ENCODE data around the gene TMEM123.
"Not testable (repeated sequence)": the region's sequence is repeated elsewhere in the genome, so short reads cannot be mapped to it uniquely, and the experiment has no call there.

TMEM123 gene

GRCh38 chr11:102447941-102448868 is 4.4 kb downstream of the TMEM123 start:
- Histone ChIP-seq H3K27me3 (ENCODE audit: insufficient read depth, low read length, poor library complexity, severe bottlenecking) (peaks cover 8% of the 10 kb centered on the region), H2AFZ (ENCODE audit: low read length) (no peak overlapping the region), H4K20me1 (ENCODE audit: insufficient read depth, low read length, poor library complexity, severe bottlenecking) (peaks cover 76% of the 10 kb centered on the region), H3K9me2 (replicated peaks; ENCODE audit: low read depth, low read length) (no peaks in the 10 kb centered on the region), H3K4me1 (ENCODE audit: insufficient read depth, low read length, poor library complexity, severe bottlenecking) (peaks cover 62% of the 10 kb centered on the region), H3K4me3 (ENCODE audit: low read length, poor library complexity, severe bottlenecking) (peak overlapping the region; percentile 96), H3K4me2 (ENCODE audit: low read depth, low read length, poor library complexity, severe bottlenecking) (peak overlapping the region; percentile 96), H3K36me3 (ENCODE audit: insufficient read depth, low read length) (peaks cover 47% of the 10 kb centered on the region), H3K9ac (ENCODE audit: low read depth, low read length, poor library complexity, severe bottlenecking) (peak overlapping the region; percentile 98), H3K79me2 (ENCODE audit: insufficient read depth, low read length) (peaks cover 93% of the 10 kb centered on the region), H3F3A (ENCODE audit: low read depth) (peaks cover 2% of the 10 kb centered on the region), H3K9me3 (ENCODE audit: insufficient read depth, low read depth, low read length) (no peaks in the 10 kb centered on the region)
- no peak for TF ChIP-seq EZH2phosphoT487 (IDR thresholded peaks at IDR 0.05; ENCODE audit: borderline replicate concordance)
- no peak for TF ChIP-seq CTCF (conservative IDR thresholded peaks at IDR 0.05; ENCODE audit: low read length)

- H3K9me3 ChIP-seq (ENCODE audit: insufficient read depth, low read depth, low read length), result no peaks in the 10 kb centered on the region
- H4K20me1 ChIP-seq (ENCODE audit: insufficient read depth, low read length, poor library complexity, severe bottlenecking), result peaks cover 76% of the 10 kb centered on the region
- peak overlapping the region; percentile 96 for H3K4me2 ChIP-seq (ENCODE audit: low read depth, low read length, poor library complexity, severe bottlenecking)
- peaks cover 5% of the 10 kb centered on the region for H3K27me3 ChIP-seq (ENCODE audit: insufficient read depth, low read length, poor library complexity, severe bottlenecking)
- no peak for TF ChIP-seq CTCF (conservative IDR thresholded peaks at IDR 0.05; ENCODE audit: low read length)
- TF ChIP-seq EZH2phosphoT487 (IDR thresholded peaks at IDR 0.05; ENCODE audit: borderline replicate concordance), result no peak
- peaks cover 47% of the 10 kb centered on the region for H3K36me3 ChIP-seq (ENCODE audit: insufficient read depth, low read length)
- H3F3A ChIP-seq (ENCODE audit: low read depth), result no peaks in the 10 kb centered on the region
- H3K9ac ChIP-seq (ENCODE audit: low read depth, low read length, poor library complexity, severe bottlenecking), result peak overlapping the region; percentile 22
- H3K9me2 ChIP-seq (replicated peaks; ENCODE audit: low read depth, low read length), result no peaks in the 10 kb centered on the region
- peak overlapping the region; percentile 96 for H3K4me3 ChIP-seq (ENCODE audit: low read length, poor library complexity, severe bottlenecking)
- H3K79me2 ChIP-seq (ENCODE audit: insufficient read depth, low read length), result peaks cover 99% of the 10 kb centered on the region
- H2AFZ ChIP-seq (ENCODE audit: low read length), result no peak overlapping the region
- peaks cover 59% of the 10 kb centered on the region for H3K4me1 ChIP-seq (ENCODE audit: insufficient read depth, low read length, poor library complexity, severe bottlenecking)
Measured at GRCh38 chr11:102447193-102447592, 5.4 kb downstream of the TMEM123 start.

- H3K9me3 ChIP-seq (ENCODE audit: insufficient read depth, low read depth, low read length), result no peaks in the 10 kb centered on the region
- peaks cover 59% of the 10 kb centered on the region for H3K4me1 ChIP-seq (ENCODE audit: insufficient read depth, low read length, poor library complexity, severe bottlenecking)
- TF ChIP-seq CTCF (conservative IDR thresholded peaks at IDR 0.05; ENCODE audit: low read length) (no peak), EZH2phosphoT487 (IDR thresholded peaks at IDR 0.05; ENCODE audit: borderline replicate concordance) (no peak)
- peaks cover 47% of the 10 kb centered on the region for H3K36me3 ChIP-seq (ENCODE audit: insufficient read depth, low read length)
- H2AFZ ChIP-seq (ENCODE audit: low read length), result no peak overlapping the region
- peaks cover 99% of the 10 kb centered on the region for H3K79me2 ChIP-seq (ENCODE audit: insufficient read depth, low read length)
- peak overlapping the region; percentile 22 for H3K9ac ChIP-seq (ENCODE audit: low read depth, low read length, poor library complexity, severe bottlenecking)
- no peaks in the 10 kb centered on the region for H3F3A ChIP-seq (ENCODE audit: low read depth)
- H3K4me3 ChIP-seq (ENCODE audit: low read length, poor library complexity, severe bottlenecking), result peak overlapping the region; percentile 96
- no peaks in the 10 kb centered on the region for H3K27me3 ChIP-seq (ENCODE audit: insufficient read depth, low read length, poor library complexity, severe bottlenecking)
- peak overlapping the region; percentile 96 for H3K4me2 ChIP-seq (ENCODE audit: low read depth, low read length, poor library complexity, severe bottlenecking)
- peaks cover 76% of the 10 kb centered on the region for H4K20me1 ChIP-seq (ENCODE audit: insufficient read depth, low read length, poor library complexity, severe bottlenecking)
- no peaks in the 10 kb centered on the region for H3K9me2 ChIP-seq (replicated peaks; ENCODE audit: low read depth, low read length)
Measured at GRCh38 chr11:102446606-102447005, 6.0 kb downstream of the TMEM123 start.

GRCh38 chr11:102444693-102445092 is 7.9 kb downstream of the TMEM123 start:
- H3K9me2 ChIP-seq (replicated peaks; ENCODE audit: low read depth, low read length); H2AFZ ChIP-seq (ENCODE audit: low read length); H3K27me3 ChIP-seq (ENCODE audit: insufficient read depth, low read length, poor library complexity, severe bottlenecking); H3F3A ChIP-seq (ENCODE audit: low read depth); H3K9ac ChIP-seq (ENCODE audit: low read depth, low read length, poor library complexity, severe bottlenecking); H3K9me3 ChIP-seq (ENCODE audit: insufficient read depth, low read depth, low read length): not testable (repeated sequence)
- peaks cover 47% of the 10 kb centered on the region for H3K36me3 ChIP-seq (ENCODE audit: insufficient read depth, low read length)
- H3K4me1 ChIP-seq (ENCODE audit: insufficient read depth, low read length, poor library complexity, severe bottlenecking), result peaks cover 45% of the 10 kb centered on the region
- H4K20me1 ChIP-seq (ENCODE audit: insufficient read depth, low read length, poor library complexity, severe bottlenecking), result peaks cover 57% of the 10 kb centered on the region
- peak overlapping the region; percentile 96 for H3K4me2 ChIP-seq (ENCODE audit: low read depth, low read length, poor library complexity, severe bottlenecking)
- H3K79me2 ChIP-seq (ENCODE audit: insufficient read depth, low read length), result peaks cover 99% of the 10 kb centered on the region
- peak overlapping the region; percentile 96 for H3K4me3 ChIP-seq (ENCODE audit: low read length, poor library complexity, severe bottlenecking)

GRCh38 chr11:102444142-102444541 is 8.4 kb downstream of the TMEM123 start:
- H3K36me3 ChIP-seq (ENCODE audit: insufficient read depth, low read length), result peaks cover 47% of the 10 kb centered on the region
- H3K9ac ChIP-seq (ENCODE audit: low read depth, low read length, poor library complexity, severe bottlenecking); H3F3A ChIP-seq (ENCODE audit: low read depth); H3K9me3 ChIP-seq (ENCODE audit: insufficient read depth, low read depth, low read length); H3K9me2 ChIP-seq (replicated peaks; ENCODE audit: low read depth, low read length); H2AFZ ChIP-seq (ENCODE audit: low read length); H3K27me3 ChIP-seq (ENCODE audit: insufficient read depth, low read length, poor library complexity, severe bottlenecking): not testable (repeated sequence)
- H3K4me3 ChIP-seq (ENCODE audit: low read length, poor library complexity, severe bottlenecking), result peak overlapping the region; percentile 38
- peak overlapping the region; percentile 34 for H3K4me2 ChIP-seq (ENCODE audit: low read depth, low read length, poor library complexity, severe bottlenecking)
- H4K20me1 ChIP-seq (ENCODE audit: insufficient read depth, low read length, poor library complexity, severe bottlenecking), result peaks cover 51% of the 10 kb centered on the region
- H3K79me2 ChIP-seq (ENCODE audit: insufficient read depth, low read length), result peaks cover 97% of the 10 kb centered on the region
- peaks cover 41% of the 10 kb centered on the region for H3K4me1 ChIP-seq (ENCODE audit: insufficient read depth, low read length, poor library complexity, severe bottlenecking)

Data from Loucy (cell line).